Calu3 (cell line): ENCODE data around the gene MPP4. TPM values are rescaled to one million over a fixed set of nuclear protein-coding genes. Genes with fewer than 3 reads are reported as not detected.

ENCODE experiments used
- BruUV-seq: library from RNA; stranded (reverse); fragments of 400-500 nt; replicated peaks from 2 replicates; lab custom pipeline; 2021; lab: Mats Ljungman, UMichigan
- CTCF ChIA-PET: fragments of 300-600 bp; sonication (Branson Sonifier 250); formaldehyde crosslinking; loops from one replicate; lab custom pipeline; 2022; ENCODE audit warnings: antibody characterized with exemption; lab: Charles Lee
- DNase-seq: peaks from one replicate; pipeline ENCODE4 v3.0.0; 2022
- H3K27ac Mint-ChIP-seq: one replicate; pipeline ENCODE4 v1.8.0; 2022; ENCODE audit warnings: mixed read lengths; ENCODE audit not compliant: unreplicated experiment
- H3K27me3 Mint-ChIP-seq: one replicate; pipeline ENCODE4 v1.8.0; 2022; ENCODE audit warnings: mixed read lengths; ENCODE audit not compliant: unreplicated experiment
- H3K36me3 Mint-ChIP-seq: one replicate; pipeline ENCODE4 v1.8.0; 2022; ENCODE audit warnings: mild to moderate bottlenecking, moderate library complexity, mixed read lengths; ENCODE audit not compliant: insufficient read depth, unreplicated experiment
- H3K4me1 Mint-ChIP-seq: one replicate; pipeline ENCODE4 v1.8.0; 2022; ENCODE audit warnings: mild to moderate bottlenecking, low read depth, mixed read lengths; ENCODE audit not compliant: unreplicated experiment
- H3K4me3 Mint-ChIP-seq: one replicate; pipeline ENCODE4 v1.8.0; 2022; ENCODE audit warnings: mild to moderate bottlenecking, low read depth, moderate library complexity, mixed read lengths; ENCODE audit not compliant: unreplicated experiment
- H3K9me3 Mint-ChIP-seq: one replicate; pipeline ENCODE4 v1.8.0; 2022; ENCODE audit warnings: low read depth, mixed read lengths; ENCODE audit not compliant: unreplicated experiment
- CTCF ChIP-seq: fragments of 200-600 bp; IDR thresholded peaks from one replicate; pipeline ENCODE4 v1.8.0; 2022; ENCODE audit warnings: antibody characterized with exemption; ENCODE audit not compliant: unreplicated experiment
- intact Hi-C: fragments of 100-400 bp; cut with micrococcal nuclease; formaldehyde crosslinking; loops from one replicate; pipeline ENCODE4 v1.10.0; 2022; ENCODE audit not compliant: unreplicated experiment
- total RNA-seq: library from RNA; stranded (reverse); gene quantifications from 2 replicates; pipeline ENCODE4 v1.2.3, GENCODE V29; 2022

The MPP4 gene
- total RNA-seq, 1 experiment from 2014 or later, result not detected

- Mint-ChIP-seq H3K4me1 (no peaks in the 10 kb centered on the region), H3K27ac (no peak overlapping the region), H3K4me3 (no peak overlapping the region), H3K27me3 (no peaks in the 10 kb centered on the region), H3K9me3 (no peaks in the 10 kb centered on the region), H3K36me3 (no peaks in the 10 kb centered on the region)
- no peak for DNase-seq
- TF ChIP-seq CTCF, result no peak
- no TSS peak for BruUV-seq
- CTCF ChIA-PET, result no interaction called here
- intact Hi-C loops, result no loop called here
Observed at GRCh38 chr2:201701646-201702045, 3.2 kb upstream of the MPP4 start.

GRCh38 chr2:201699416-201699815 lies 972 bp upstream of the MPP4 start:
- no peaks in the 10 kb centered on the region for H3K9me3 Mint-ChIP-seq
- no peaks in the 10 kb centered on the region for H3K27me3 Mint-ChIP-seq
- CTCF ChIA-PET, result no interaction called here
- no peak for DNase-seq
- H3K27ac Mint-ChIP-seq, result no peak overlapping the region
- no peaks in the 10 kb centered on the region for H3K4me1 Mint-ChIP-seq
- BruUV-seq, result no TSS peak
- TF ChIP-seq CTCF, result no peak
- no peak overlapping the region for H3K4me3 Mint-ChIP-seq
- H3K36me3 Mint-ChIP-seq, result no peaks in the 10 kb centered on the region
- intact Hi-C loops, result no loop called here

DNA sequence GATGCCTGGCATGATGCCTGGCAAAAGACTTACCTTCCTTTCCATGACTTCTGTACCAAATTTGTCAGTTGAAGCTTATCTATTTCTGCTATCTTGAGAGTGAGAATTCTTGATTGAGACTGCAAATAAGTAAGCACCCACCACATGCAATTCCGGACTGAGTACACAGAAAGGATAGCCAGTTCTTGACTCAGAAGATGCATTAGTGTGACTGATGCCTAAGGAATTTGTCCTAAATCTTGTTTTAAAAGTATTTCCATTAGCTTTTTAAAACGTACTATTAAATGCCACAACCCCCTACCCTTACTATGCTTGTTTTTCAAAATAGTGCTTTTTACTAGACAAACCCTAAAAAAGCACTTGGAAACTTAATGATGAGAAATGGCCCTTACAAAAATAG lies 545 bp downstream of the MPP4 start:
- no peaks in the 10 kb centered on the region for H3K27me3 Mint-ChIP-seq
- intact Hi-C loops, result no loop called here
- no peak for DNase-seq
- no peaks in the 10 kb centered on the region for H3K36me3 Mint-ChIP-seq
- H3K9me3 Mint-ChIP-seq, result no peaks in the 10 kb centered on the region
- BruUV-seq, result no TSS peak
- CTCF ChIA-PET, result no interaction called here
- no peak for TF ChIP-seq CTCF
- H3K4me1 Mint-ChIP-seq, result no peaks in the 10 kb centered on the region
- no peak overlapping the region for H3K4me3 Mint-ChIP-seq
- H3K27ac Mint-ChIP-seq, result no peak overlapping the region

DNA sequence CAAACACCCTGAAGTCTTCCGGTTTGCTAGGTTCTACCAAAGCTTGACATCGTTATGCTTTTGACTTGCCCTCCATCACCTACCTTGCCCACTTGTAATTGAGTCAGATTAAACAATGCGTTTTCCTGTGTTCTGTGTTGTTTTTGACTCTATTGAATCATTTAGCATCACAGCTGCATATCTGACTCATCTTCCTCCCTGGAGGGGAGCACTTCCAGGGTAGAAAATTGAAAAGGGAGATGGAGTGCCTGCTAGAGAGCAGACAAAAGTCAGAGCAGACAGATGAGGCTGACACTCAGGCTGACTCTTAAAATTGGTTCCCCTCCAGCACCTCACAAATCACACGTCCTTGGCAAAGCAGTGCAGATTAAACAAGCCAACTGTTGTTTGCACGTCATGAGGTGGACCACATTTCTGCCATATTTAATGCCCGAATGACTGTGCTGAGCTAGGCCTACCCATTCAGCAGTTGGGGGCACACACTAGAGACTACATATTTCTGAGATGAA lies 2.2 kb downstream of the MPP4 start:
- Mint-ChIP-seq H3K4me1 (no peaks in the 10 kb centered on the region), H3K4me3 (no peak overlapping the region), H3K36me3 (no peaks in the 10 kb centered on the region), H3K27me3 (no peaks in the 10 kb centered on the region), H3K9me3 (no peaks in the 10 kb centered on the region), H3K27ac (no peak overlapping the region)
- DNase-seq, result no peak
- TF ChIP-seq CTCF, result no peak
- CTCF ChIA-PET, result interaction anchor here (0.8 kb wide), 1 partner anchor 108 kb away, joined by 3 read pairs; no protein-coding TSS in a partner anchor
- BruUV-seq, result no TSS peak
- intact Hi-C loops, result no loop called here
